Activated T-cell treated with anti-CD3 and anti-CD28 coated beads, Interleukin-2, amount 50 U/mL, for 4 hours (primary cell): Measurements from ENCODE around the gene DCC. TPM values are rescaled to one million over a fixed set of nuclear protein-coding genes. Genes with fewer than 3 reads are reported as not detected.

Source experiments
- ATAC-seq, 2 donors: fragments of 200-7000 bp; cut with Tn5 transposase; one replicate each; pipeline ENCODE4 v1.10.0; 2021
- DNase-seq: peaks from one replicate; pipeline ENCODE4 v3.0.0-alpha.2; 2020
- H3K27me3 Mint-ChIP-seq: one replicate; pipeline ENCODE4 v1.8.0; 2021; ENCODE audit warnings: low read depth, mixed read lengths
- H3K36me3 Mint-ChIP-seq: one replicate; pipeline ENCODE4 v1.8.0; 2022; ENCODE audit warnings: mixed read lengths; ENCODE audit not compliant: insufficient read depth
- H3K4me1 Mint-ChIP-seq: one replicate; pipeline ENCODE4 v1.8.0; 2021; ENCODE audit warnings: low read depth, mixed read lengths
- H3K4me3 Mint-ChIP-seq: one replicate; pipeline ENCODE4 v1.8.0; 2021; ENCODE audit warnings: mild to moderate bottlenecking, moderate library complexity, mixed read lengths
- H3K9me3 Mint-ChIP-seq: one replicate; pipeline ENCODE4 v1.8.0; 2021; ENCODE audit warnings: mixed read lengths
- total RNA-seq, 3 donors: library from RNA; stranded (reverse); gene quantifications; one replicate each; pipeline ENCODE4 v1.2.1, GENCODE V29; 2021

DCC gene
- total RNA-seq, 3 donors from 2014 or later: not detected

DNA sequence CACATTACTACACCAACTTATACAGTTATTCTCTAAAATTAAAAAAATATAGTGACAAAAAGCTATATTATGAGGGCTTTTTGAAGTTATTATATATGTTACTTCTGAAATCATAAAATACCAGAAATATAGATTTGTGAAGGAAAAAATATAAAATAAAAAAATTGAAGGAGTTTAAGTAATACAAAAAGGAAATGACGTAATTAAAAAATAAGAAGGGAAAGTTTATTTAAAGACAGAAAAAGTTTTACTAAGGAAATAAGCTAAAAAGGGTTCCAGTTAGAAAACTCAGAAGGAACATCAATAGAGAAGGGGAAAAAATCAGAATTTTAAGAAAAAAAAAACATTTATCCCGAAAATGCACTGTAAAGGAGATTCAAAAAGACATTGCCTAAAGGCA is 1187.4 kb downstream of the DCC start:
- DNase-seq: no peak
- H3K9me3 Mint-ChIP-seq: peaks cover 5% of the 10 kb centered on the region
- no peaks in the 10 kb centered on the region for H3K36me3 Mint-ChIP-seq
- H3K4me3 Mint-ChIP-seq: no peak overlapping the region
- H3K27me3 Mint-ChIP-seq: no peaks in the 10 kb centered on the region
- no peak for ATAC-seq
- H3K4me1 Mint-ChIP-seq: no peaks in the 10 kb centered on the region

GRCh38 chr18:53531187-53531586 is 1191.2 kb downstream of the DCC start:
- ATAC-seq (no peak), DNase-seq (no peak)
- H3K4me1 Mint-ChIP-seq: no peaks in the 10 kb centered on the region
- no peaks in the 10 kb centered on the region for H3K27me3 Mint-ChIP-seq
- H3K36me3 Mint-ChIP-seq: no peaks in the 10 kb centered on the region
- H3K4me3 Mint-ChIP-seq: no peak overlapping the region
- H3K9me3 Mint-ChIP-seq: no peaks in the 10 kb centered on the region

DNA sequence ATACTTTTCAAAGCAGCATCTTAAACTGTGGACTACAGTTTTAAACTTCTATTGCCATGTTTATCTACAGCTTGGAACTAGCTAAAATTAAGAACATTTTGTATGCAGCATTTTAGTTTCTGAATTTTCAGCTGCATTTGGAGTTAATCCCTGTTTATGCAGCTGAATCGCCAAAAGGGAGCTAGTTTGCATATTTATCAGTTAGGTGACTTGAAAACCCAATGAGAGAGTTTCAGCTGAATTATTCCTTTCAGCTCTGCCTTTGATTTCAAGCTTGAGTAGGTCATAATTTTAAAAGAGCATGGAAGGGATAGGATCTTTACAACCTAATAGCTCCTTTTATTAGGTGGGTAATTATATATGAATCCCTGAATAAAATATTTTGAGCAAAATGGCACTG is 1191.9 kb downstream of the DCC start:
- no peaks in the 10 kb centered on the region for H3K4me1 Mint-ChIP-seq
- H3K36me3 Mint-ChIP-seq: no peaks in the 10 kb centered on the region
- ATAC-seq (no peak), DNase-seq (no peak)
- H3K4me3 Mint-ChIP-seq: no peak overlapping the region
- H3K9me3 Mint-ChIP-seq: no peaks in the 10 kb centered on the region
- H3K27me3 Mint-ChIP-seq: no peaks in the 10 kb centered on the region

- no peak for DNase-seq
- ATAC-seq: no peak
- Mint-ChIP-seq H3K36me3 (no peaks in the 10 kb centered on the region), H3K9me3 (no peaks in the 10 kb centered on the region), H3K4me1 (no peaks in the 10 kb centered on the region), H3K27me3 (no peaks in the 10 kb centered on the region), H3K4me3 (no peak overlapping the region)
These were observed 1194.2 kb downstream of the DCC start for GRCh38 chr18:53534203-53534602.

DNA sequence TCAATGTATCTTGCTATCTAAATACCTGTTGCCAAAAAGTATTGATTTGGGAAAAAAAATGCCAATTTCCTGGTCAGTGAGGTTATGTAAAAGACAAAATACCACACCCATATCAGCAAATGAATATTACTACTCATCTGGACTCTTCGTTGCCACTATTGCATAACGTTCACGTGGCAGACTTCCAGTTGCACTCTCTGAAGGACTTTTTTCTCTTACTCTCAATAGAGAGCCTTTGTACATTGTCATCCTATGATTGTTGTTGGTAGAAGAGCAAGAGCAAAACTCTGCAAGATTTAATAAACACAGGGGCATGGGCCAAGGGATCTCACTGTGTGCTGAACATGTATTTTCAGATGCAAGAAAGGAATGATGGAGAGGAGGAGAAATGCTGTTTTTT is 1194.7 kb downstream of the DCC start:
- H3K4me3 Mint-ChIP-seq: no peak overlapping the region
- ATAC-seq: no peak
- H3K27me3 Mint-ChIP-seq: no peaks in the 10 kb centered on the region
- H3K4me1 Mint-ChIP-seq: no peaks in the 10 kb centered on the region
- H3K36me3 Mint-ChIP-seq: no peaks in the 10 kb centered on the region
- no peak for DNase-seq
- H3K9me3 Mint-ChIP-seq: no peaks in the 10 kb centered on the region

GRCh38 chr18:53536908-53537307 is 1196.9 kb downstream of the DCC start:
- no peak for ATAC-seq

DNA sequence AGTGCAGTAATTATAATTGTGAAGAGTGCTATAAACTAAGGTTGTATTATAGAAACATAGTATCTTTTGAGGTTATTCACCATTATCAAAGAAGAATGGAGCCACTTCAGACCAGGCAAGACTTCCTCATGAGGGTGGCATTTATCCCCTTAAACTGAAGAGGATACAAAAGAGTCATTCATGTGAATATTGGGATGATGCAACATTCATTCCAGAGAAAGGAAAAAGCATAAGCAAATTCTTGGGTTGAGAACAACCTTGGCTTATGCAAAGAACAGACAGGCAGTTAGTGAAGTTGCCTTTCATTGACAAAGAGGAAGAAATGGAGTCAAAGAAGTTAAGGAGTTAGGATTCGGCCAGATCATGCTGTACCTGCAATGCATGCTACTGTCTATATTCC is 1201.9 kb downstream of the DCC start:
- no peak overlapping the region for H3K4me3 Mint-ChIP-seq
- H3K4me1 Mint-ChIP-seq: no peaks in the 10 kb centered on the region
- ATAC-seq (no peak), DNase-seq (no peak)
- no peaks in the 10 kb centered on the region for H3K36me3 Mint-ChIP-seq
- H3K27me3 Mint-ChIP-seq: no peaks in the 10 kb centered on the region
- no peaks in the 10 kb centered on the region for H3K9me3 Mint-ChIP-seq

More at GRCh38 chr18:53536908-53537307, 1196.9 kb downstream of the DCC start:
- H3K9me3 Mint-ChIP-seq: no peaks in the 10 kb centered on the region
- no peak overlapping the region for H3K4me3 Mint-ChIP-seq
- no peaks in the 10 kb centered on the region for H3K4me1 Mint-ChIP-seq
- H3K36me3 Mint-ChIP-seq: no peaks in the 10 kb centered on the region
- no peak for DNase-seq
- H3K27me3 Mint-ChIP-seq: no peaks in the 10 kb centered on the region

DNA sequence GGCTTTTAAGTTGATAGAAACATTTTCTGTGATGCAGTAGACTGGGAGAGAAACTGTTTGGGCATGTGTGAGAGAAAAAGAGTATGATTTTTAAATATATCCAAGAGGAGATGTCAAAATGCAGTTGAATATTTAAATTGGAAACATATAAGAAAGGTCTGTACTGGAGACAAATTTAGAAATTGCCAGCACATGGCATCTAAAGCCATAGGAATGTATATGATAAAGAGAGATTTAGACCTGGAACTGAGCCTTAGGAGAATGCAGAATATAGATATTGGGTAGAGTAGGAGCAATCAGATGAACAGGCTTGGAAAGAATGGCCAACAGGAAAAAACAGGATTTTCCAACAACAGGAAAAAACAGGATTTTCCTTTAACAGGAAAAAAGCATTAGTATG is 1203.7 kb downstream of the DCC start:
- Mint-ChIP-seq H3K27me3 (no peaks in the 10 kb centered on the region), H3K4me1 (no peaks in the 10 kb centered on the region), H3K4me3 (no peak overlapping the region), H3K9me3 (no peaks in the 10 kb centered on the region), H3K36me3 (no peaks in the 10 kb centered on the region)
- DNase-seq (no peak), ATAC-seq (no peak)

- Mint-ChIP-seq H3K36me3 (no peaks in the 10 kb centered on the region), H3K9me3 (no peaks in the 10 kb centered on the region), H3K27me3 (no peaks in the 10 kb centered on the region), H3K4me3 (no peak overlapping the region), H3K4me1 (no peaks in the 10 kb centered on the region)
- DNase-seq (no peak), ATAC-seq (no peak)
These were observed 1204.9 kb downstream of the DCC start for GRCh38 chr18:53544917-53545316.

- H3K4me1 Mint-ChIP-seq: no peaks in the 10 kb centered on the region
- H3K36me3 Mint-ChIP-seq: no peaks in the 10 kb centered on the region
- no peak for ATAC-seq
- H3K4me3 Mint-ChIP-seq: no peak overlapping the region
- DNase-seq: no peak
- no peaks in the 10 kb centered on the region for H3K27me3 Mint-ChIP-seq
- peaks cover 3% of the 10 kb centered on the region for H3K9me3 Mint-ChIP-seq
These were observed 1212.0 kb downstream of the DCC start for GRCh38 chr18:53551868-53552426.

GRCh38 chr18:53553030-53553429 is 1213.0 kb downstream of the DCC start:
- peaks cover 3% of the 10 kb centered on the region for H3K9me3 Mint-ChIP-seq
- no peaks in the 10 kb centered on the region for H3K27me3 Mint-ChIP-seq
- ATAC-seq: no peak
- H3K36me3 Mint-ChIP-seq: no peaks in the 10 kb centered on the region
- no peak for DNase-seq
- no peak overlapping the region for H3K4me3 Mint-ChIP-seq
- no peaks in the 10 kb centered on the region for H3K4me1 Mint-ChIP-seq

- ATAC-seq: no peak
- no peaks in the 10 kb centered on the region for H3K4me1 Mint-ChIP-seq
- no peaks in the 10 kb centered on the region for H3K27me3 Mint-ChIP-seq
- no peaks in the 10 kb centered on the region for H3K36me3 Mint-ChIP-seq
- DNase-seq: no peak
- peaks cover 4% of the 10 kb centered on the region for H3K9me3 Mint-ChIP-seq
- H3K4me3 Mint-ChIP-seq: no peak overlapping the region
These were observed 1216.5 kb downstream of the DCC start for GRCh38 chr18:53556450-53556849.

DNA sequence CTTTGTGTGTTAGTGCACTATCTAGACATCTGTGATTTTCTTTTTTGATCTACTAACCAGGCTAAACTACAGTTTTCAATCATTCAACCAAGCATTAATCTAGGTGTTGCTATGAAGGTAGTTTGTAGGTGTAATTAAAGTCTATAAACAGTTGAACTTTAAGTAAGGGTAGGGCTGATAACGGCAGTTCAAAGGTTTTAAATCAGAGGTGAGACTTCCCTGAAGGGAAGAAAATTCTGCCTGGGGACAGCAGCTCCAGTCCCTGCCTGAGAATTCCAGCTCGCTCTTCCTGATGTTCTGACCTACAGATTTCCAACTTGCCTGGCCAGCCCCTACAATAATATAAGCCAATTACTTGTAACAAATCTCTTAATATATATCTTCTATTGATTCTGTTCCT is 1220.5 kb downstream of the DCC start:
- ATAC-seq (no peak), DNase-seq (no peak)
- H3K27me3 Mint-ChIP-seq: no peaks in the 10 kb centered on the region
- no peak overlapping the region for H3K4me3 Mint-ChIP-seq
- peaks cover 4% of the 10 kb centered on the region for H3K9me3 Mint-ChIP-seq
- H3K36me3 Mint-ChIP-seq: no peaks in the 10 kb centered on the region
- H3K4me1 Mint-ChIP-seq: no peaks in the 10 kb centered on the region

GRCh38 chr18:53566626-53567025 is 1226.6 kb downstream of the DCC start:
- no peaks in the 10 kb centered on the region for H3K36me3 Mint-ChIP-seq
- no peaks in the 10 kb centered on the region for H3K4me1 Mint-ChIP-seq
- DNase-seq (no peak), ATAC-seq (no peak)
- no peak overlapping the region for H3K4me3 Mint-ChIP-seq
- no peaks in the 10 kb centered on the region for H3K9me3 Mint-ChIP-seq
- H3K27me3 Mint-ChIP-seq: peaks cover 4% of the 10 kb centered on the region

- Mint-ChIP-seq H3K4me1 (no peaks in the 10 kb centered on the region), H3K9me3 (no peaks in the 10 kb centered on the region), H3K4me3 (no peak overlapping the region), H3K36me3 (no peaks in the 10 kb centered on the region), H3K27me3 (peaks cover 4% of the 10 kb centered on the region)
- ATAC-seq (no peak), DNase-seq (no peak)
These were observed 1228.1 kb downstream of the DCC start for GRCh38 chr18:53567929-53568574.
